Measurements from ENCODE around the gene GPD1. TPM values are rescaled to one million over a fixed set of nuclear protein-coding genes. Genes with fewer than 3 reads are reported as not detected.

The GPD1 gene
- total and polyA plus RNA-seq, 2 experiments from 2014 or later, result not detected

DNA sequence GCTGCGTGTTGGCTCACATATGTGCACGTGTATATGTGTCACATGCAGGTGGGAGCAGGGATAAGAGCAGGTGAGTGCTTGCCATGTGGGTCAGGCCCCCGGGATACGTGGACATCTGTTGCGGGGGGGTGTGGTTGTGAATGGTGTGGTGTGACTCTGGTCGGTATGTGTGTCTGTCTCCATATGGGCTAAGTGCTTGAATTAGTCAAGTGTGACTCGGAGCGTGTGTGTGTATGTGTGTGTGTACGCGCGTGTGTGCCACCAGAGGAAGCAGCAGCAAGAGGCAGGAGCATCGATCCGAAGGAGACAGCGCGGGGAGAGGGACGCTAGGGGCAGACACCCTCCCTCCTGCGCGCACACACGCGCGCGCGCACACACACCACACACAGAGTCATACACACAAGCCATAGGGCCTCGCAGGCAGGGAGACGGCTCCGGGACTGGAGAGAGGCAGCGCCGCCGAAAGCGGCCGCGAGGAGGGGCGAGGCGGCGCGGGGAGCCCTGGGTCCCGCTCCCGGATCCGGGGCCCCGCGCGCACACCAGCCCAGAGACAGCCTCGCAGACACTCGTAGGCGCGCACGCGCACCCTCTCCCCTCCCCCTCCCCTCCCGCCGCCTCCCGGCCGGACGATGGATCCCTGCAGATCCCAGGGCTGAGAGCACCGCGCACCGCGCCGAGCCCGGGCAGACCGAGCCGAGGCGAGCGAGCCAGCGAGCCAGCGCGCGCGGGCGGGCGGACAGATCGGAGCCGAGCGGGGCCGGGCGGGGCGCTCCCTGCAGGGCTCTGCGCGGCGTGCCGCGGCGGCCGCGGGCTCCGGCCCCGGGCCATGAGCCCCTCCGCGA, 46.6 kb upstream of the GPD1 start, which contains the start of gene ASIC1:
ASIC1 (plus strand) TSS at position 597 of the 842 bp plus-strand sequence. CDS start 1,171 bp downstream, outside the sequence.
- peak within 1 kb of the TSS; percentile 50 for H3K9ac ChIP-seq
- peaks cover 3% of the 10 kb centered on the region; the same call in 1 of the 2 replicates for H3K27me3 ChIP-seq (replicated peaks; ENCODE audit: insufficient read depth)
- H3K4me1 ChIP-seq (ENCODE audit: insufficient read depth), result no peaks in the 10 kb centered on the region
- no peaks in the 10 kb centered on the region for H3K9me2 ChIP-seq (ENCODE audit: insufficient read depth)
- H3K36me3 ChIP-seq (ENCODE audit: low read depth), result no peaks in the 10 kb centered on the region
- no peaks in the 10 kb centered on the region for H3K79me2 ChIP-seq (ENCODE audit: insufficient read depth)
- peak within 1 kb of the TSS; percentile 75 for H3K4me3 ChIP-seq
- TF ChIP-seq EZH2phosphoT487 (IDR thresholded peaks at IDR 0.05; ENCODE audit: insufficient read depth, low read depth), result no peak
- no peak for TF ChIP-seq EZH2 (IDR thresholded peaks at IDR 0.05; ENCODE audit: insufficient read depth, poor library complexity, severe bottlenecking)
- H4K20me1 ChIP-seq (ENCODE audit: insufficient read depth), result no peaks in the 10 kb centered on the region
- H2AFZ ChIP-seq, result peak within 1 kb of the TSS; percentile 76
- H3K9me3 ChIP-seq (ENCODE audit: low read depth), result no peaks in the 10 kb centered on the region
- peak; percentile 81 for DNase-seq
- peak within 1 kb of the TSS; percentile 79 for H3K4me2 ChIP-seq (ENCODE audit: unreplicated experiment)
- no peaks in the 10 kb centered on the region; the same call in 1 of the 2 replicates for H3F3A ChIP-seq (ENCODE audit: insufficient read depth)
- H3K27ac ChIP-seq, result no peak within 1 kb of the TSS
- in situ Hi-C loops (cut with MboI), result loop anchor here (5.0 to 25.0 kb wide), 3 partner anchors 90 to 282 kb away; no protein-coding TSS in a partner anchor
- WGBS, 2 experiments (ENCODE audit: low coverage in 1 of 2, low lambda C conversion rate in 2 of 2, missing lambda C conversion rate in 2 of 2), result 4 to 6% methylated on average over 36 to 60 of the region's 88 CpGs

DNA sequence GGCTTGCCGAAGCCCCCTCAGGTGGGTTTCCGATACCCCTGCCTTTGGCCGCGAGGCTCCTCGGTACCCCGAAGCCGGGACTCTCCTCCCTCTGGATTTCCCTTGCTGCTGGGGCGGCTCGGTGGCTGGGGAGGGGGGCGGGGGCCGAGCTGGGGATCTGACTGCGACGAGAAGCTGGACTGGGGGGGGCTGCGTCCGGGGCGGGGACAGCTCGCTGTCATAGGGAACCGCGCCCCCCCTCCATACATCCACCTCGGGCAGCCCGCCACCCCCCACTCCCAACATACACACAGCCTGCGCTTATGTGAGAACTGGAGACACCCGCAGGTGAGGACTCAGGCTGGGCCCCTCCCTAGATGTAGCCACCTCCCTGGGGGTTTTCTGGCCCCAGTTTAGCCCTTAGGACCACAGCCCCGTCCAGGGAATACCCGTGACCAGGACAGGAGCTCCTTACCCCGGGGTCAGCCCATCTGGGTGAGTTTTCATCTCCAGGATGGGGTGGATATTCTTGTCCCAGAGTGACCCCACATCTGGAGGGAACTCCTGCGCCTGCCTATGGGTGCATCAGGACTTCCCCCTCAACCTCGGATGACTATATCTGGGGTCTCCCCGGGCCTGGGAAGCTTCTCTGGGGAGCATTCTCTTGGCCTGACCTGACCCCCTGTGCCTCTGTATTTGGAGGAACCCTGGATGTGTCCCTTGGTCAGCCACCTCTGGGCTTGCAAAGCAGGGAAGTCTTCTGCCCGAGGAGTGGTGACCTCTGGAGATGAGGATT, 45.7 kb upstream of the GPD1 start:
- H3K9me2 ChIP-seq (ENCODE audit: insufficient read depth), result no peaks in the 10 kb centered on the region
- no peaks in the 10 kb centered on the region for H3K4me1 ChIP-seq (ENCODE audit: insufficient read depth)
- peak overlapping the region; percentile 76 for H2AFZ ChIP-seq
- no peaks in the 10 kb centered on the region; the same call in 1 of the 2 replicates for H3F3A ChIP-seq (ENCODE audit: insufficient read depth)
- H3K36me3 ChIP-seq (ENCODE audit: low read depth), result no peaks in the 10 kb centered on the region
- TF ChIP-seq EZH2phosphoT487 (IDR thresholded peaks at IDR 0.05; ENCODE audit: insufficient read depth, low read depth) (no peak), EZH2 (IDR thresholded peaks at IDR 0.05; ENCODE audit: insufficient read depth, poor library complexity, severe bottlenecking) (no peak)
- in situ Hi-C loops (cut with MboI), result loop anchor here (5.0 to 25.0 kb wide), 3 partner anchors 91 to 283 kb away; no protein-coding TSS in a partner anchor
- no peaks in the 10 kb centered on the region for H4K20me1 ChIP-seq (ENCODE audit: insufficient read depth)
- 28 to 45% methylated on average over 12 to 27 of the region's 30 CpGs for WGBS, 2 experiments (ENCODE audit: low coverage in 1 of 2, low lambda C conversion rate in 2 of 2, missing lambda C conversion rate in 2 of 2)
- H3K4me3 ChIP-seq, result peak overlapping the region; percentile 75
- no peak for DNase-seq
- no peaks in the 10 kb centered on the region for H3K9me3 ChIP-seq (ENCODE audit: low read depth)
- peak overlapping the region; percentile 50; the same call in 1 of the 2 replicates for H3K9ac ChIP-seq
- H3K79me2 ChIP-seq (ENCODE audit: insufficient read depth), result no peaks in the 10 kb centered on the region
- H3K4me2 ChIP-seq (ENCODE audit: unreplicated experiment), result peak overlapping the region; percentile 79
- H3K27ac ChIP-seq, result no peak overlapping the region
- no peaks in the 10 kb centered on the region for H3K27me3 ChIP-seq (replicated peaks; ENCODE audit: insufficient read depth)

- Histone ChIP-seq H3K27ac (no peak overlapping the region), H3F3A (ENCODE audit: insufficient read depth) (no peaks in the 10 kb centered on the region; the same call in 1 of the 2 replicates), H3K4me2 (ENCODE audit: unreplicated experiment) (no peak overlapping the region), H3K4me3 (no peak overlapping the region), H4K20me1 (ENCODE audit: insufficient read depth) (no peaks in the 10 kb centered on the region), H3K4me1 (ENCODE audit: insufficient read depth) (no peaks in the 10 kb centered on the region), H3K36me3 (ENCODE audit: low read depth) (no peaks in the 10 kb centered on the region), H3K9me2 (ENCODE audit: insufficient read depth) (no peaks in the 10 kb centered on the region), H3K9me3 (ENCODE audit: low read depth) (no peaks in the 10 kb centered on the region), H3K27me3 (replicated peaks; ENCODE audit: insufficient read depth) (no peaks in the 10 kb centered on the region), H3K9ac (no peak overlapping the region), H3K79me2 (ENCODE audit: insufficient read depth) (no peaks in the 10 kb centered on the region), H2AFZ (no peak overlapping the region)
- 92 to 93% methylated on average over 15 of the region's 15 CpGs for whole genome bisulfite sequencing, 2 experiments (ENCODE audit: low coverage in 1 of 2, low lambda C conversion rate in 2 of 2, missing lambda C conversion rate in 2 of 2)
- in situ Hi-C loops (cut with MboI), result loop anchor here (5.0 to 25.0 kb wide), 3 partner anchors 92 to 284 kb away; no protein-coding TSS in a partner anchor
- TF ChIP-seq EZH2phosphoT487 (IDR thresholded peaks at IDR 0.05; ENCODE audit: insufficient read depth, low read depth), result no peak
- no peak for TF ChIP-seq EZH2 (IDR thresholded peaks at IDR 0.05; ENCODE audit: insufficient read depth, poor library complexity, severe bottlenecking)
- DNase-seq, result no peak
Measured at GRCh38 chr12:50058743-50059312, 45.0 kb upstream of the GPD1 start.
